Medulla oblongata (tissue), 1 donor: ENCODE results near the gene LARP4.

ENCODE experiments used
- DNase-seq: peaks from one replicate; pipeline ENCODE4 v3.0.0-alpha.2; 2015; ENCODE audit errors: extremely low spot score

The LARP4 gene

DNA sequence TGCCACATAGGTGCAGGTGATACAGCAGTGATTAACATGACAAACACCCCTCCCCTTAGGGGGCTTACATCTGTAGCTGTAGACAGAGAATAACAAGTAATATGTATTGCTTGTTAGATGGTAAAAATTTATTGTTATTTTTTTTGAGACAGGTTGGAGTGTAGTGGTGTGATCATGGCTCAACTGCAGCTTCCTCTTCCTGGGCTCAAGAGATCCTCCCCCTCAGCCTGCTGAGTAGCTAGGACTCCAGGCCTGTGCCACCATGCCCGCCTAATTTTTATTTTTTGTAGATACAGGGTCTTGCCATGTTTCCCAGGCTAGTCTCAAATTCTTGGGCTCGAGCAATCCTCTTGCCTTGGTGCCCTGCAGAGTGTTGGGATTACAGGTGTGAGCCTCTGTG, 123.9 kb downstream of the LARP4 start:
- DNase-seq = no peak

GRCh38 chr12:50525422-50525821, 124.7 kb downstream of the LARP4 start:
- DNase-seq = no peak

DNA sequence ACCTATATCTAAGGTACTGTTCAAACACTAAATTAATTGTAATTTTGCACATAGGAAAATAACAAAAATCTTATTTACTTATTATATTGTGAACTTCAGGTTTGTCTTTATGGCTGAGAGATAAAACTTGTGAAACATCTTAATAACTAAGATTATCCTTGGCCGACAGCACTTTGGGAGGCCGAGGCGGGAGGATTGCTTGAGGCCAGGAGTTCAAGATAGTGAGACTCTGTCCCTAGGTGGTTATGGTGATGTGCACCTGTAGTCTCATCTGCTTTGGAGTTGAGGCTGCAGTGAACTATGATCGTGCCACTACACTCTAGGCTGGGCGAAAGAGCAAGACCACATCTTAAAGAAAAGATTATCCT, 126.7 kb downstream of the LARP4 start:
- DNase-seq = no peak

GRCh38 chr12:50528800-50529199, 128.1 kb downstream of the LARP4 start:
- no peak for DNase-seq

DNA sequence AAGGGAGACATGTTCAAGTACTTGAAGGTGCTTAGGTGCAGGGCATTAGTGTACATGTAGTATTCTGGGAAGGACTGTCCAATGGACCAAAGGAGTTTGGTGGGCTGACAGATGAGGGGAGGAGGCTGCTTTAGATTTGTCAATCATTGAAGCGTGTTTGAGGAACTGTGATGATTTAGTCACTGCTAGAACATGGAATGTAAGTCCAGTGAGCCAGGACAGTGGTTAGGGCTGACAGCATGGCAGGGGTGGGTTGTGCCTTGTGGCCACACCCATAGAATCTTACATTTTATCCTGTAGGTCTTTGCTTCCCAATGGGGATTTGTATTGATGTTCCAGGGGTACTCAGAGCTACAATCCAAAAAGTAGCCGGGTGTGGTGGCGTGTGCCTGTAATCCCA, 128.7 kb downstream of the LARP4 start:
- DNase-seq = no peak
